PC-3 (cell line): ENCODE results near the gene PYROXD2. TPM values are rescaled to one million over a fixed set of nuclear protein-coding genes. Genes with fewer than 3 reads are reported as not detected.

Experiments
- ATAC-seq: fragments of 200-7000 bp; cut with Tn5 transposase; 2 replicates; pipeline ENCODE4 v1.9.1; 2020; ENCODE audit warnings: mild to moderate bottlenecking, moderate library complexity
- Bru-seq: library from RNA; stranded (reverse); fragments of 400-500 nt; gene quantifications from one replicate; lab custom pipeline; 2021; lab: Mats Ljungman, UMichigan
- BruChase-seq, 2 experiments: library from RNA; stranded (reverse); fragments of 400-500 nt; gene quantifications; one replicate each; lab custom pipeline; 2021; lab: Mats Ljungman, UMichigan
- BruUV-seq: library from RNA; stranded (reverse); fragments of 400-500 nt; replicated peaks from 2 replicates; lab custom pipeline; 2021; lab: Mats Ljungman, UMichigan
- CTCF ChIA-PET: fragments of 300-600 bp; sonication (Branson Sonifier 250); formaldehyde crosslinking; loops from one replicate; lab custom pipeline; 2022; ENCODE audit warnings: antibody characterized with exemption; lab: Charles Lee
- POLR2A ChIA-PET: fragments of 300-600 bp; sonication (Branson Sonifier 250); formaldehyde crosslinking; loops from one replicate; lab custom pipeline; 2022; ENCODE audit warnings: antibody characterized with exemption; ENCODE audit not compliant: unreplicated experiment; lab: Charles Lee
- DNase-seq: peaks from one replicate; pipeline ENCODE4 v3.0.0-alpha.2; 2015
- H2AFZ ChIP-seq: fragments of 300-600 bp; sonication (generic); 2 replicates; pipeline ENCODE4 v1.6.0; 2016; ENCODE audit warnings: antibody characterized with exemption, low read length
- H3F3A ChIP-seq: fragments of 300-600 bp; sonication (generic); one replicate; pipeline ENCODE4 v1.6.0; 2017; ENCODE audit warnings: antibody characterized with exemption, low read length, control low read depth, mild to moderate bottlenecking; ENCODE audit not compliant: unreplicated experiment
- H3K27ac ChIP-seq: fragments of 300-600 bp; sonication (generic); 2 replicates; pipeline ENCODE4 v1.5.1; 2016; ENCODE audit warnings: mild to moderate bottlenecking, low read length
- H3K27me3 ChIP-seq: fragments of 300-600 bp; sonication (generic); 2 replicates; pipeline ENCODE4 v1.6.1; 2016; ENCODE audit warnings: low read length, mixed read lengths
- H3K36me3 ChIP-seq: fragments of 300-600 bp; sonication (generic); 2 replicates; pipeline ENCODE4 v1.6.1; 2016; ENCODE audit warnings: low read depth, mixed run types, low read length, mixed read lengths
- H3K4me1 ChIP-seq: fragments of 300-600 bp; sonication (generic); 2 replicates; pipeline ENCODE4 v1.5.1; 2016; ENCODE audit warnings: low read length; ENCODE audit not compliant: insufficient read depth
- H3K4me2 ChIP-seq: fragments of 300-600 bp; sonication (generic); 2 replicates; pipeline ENCODE4 v1.6.0; 2016; ENCODE audit warnings: low read length
- H3K4me3 ChIP-seq: fragments of 300-600 bp; sonication (generic); 2 replicates; pipeline ENCODE4 v1.5.1; 2016; ENCODE audit warnings: mild to moderate bottlenecking, low read length, mixed read lengths
- H3K79me2 ChIP-seq: fragments of 300-600 bp; sonication (generic); 2 replicates; pipeline ENCODE4 v1.6.1; 2017; ENCODE audit warnings: low read length, mixed read lengths
- H3K9ac ChIP-seq: fragments of 300-600 bp; sonication (generic); 2 replicates; pipeline ENCODE4 v1.6.0; 2016; ENCODE audit warnings: mild to moderate bottlenecking, low read length
- H3K9me2 ChIP-seq: fragments of 300-600 bp; sonication (generic); replicated peaks from 2 replicates; pipeline ENCODE4 v1.6.1; 2016; ENCODE audit warnings: mixed run types, low read length, mixed read lengths
- H3K9me3 ChIP-seq: fragments of 300-600 bp; sonication (generic); 2 replicates; pipeline ENCODE4 v1.6.1; 2016; ENCODE audit warnings: low read length, mixed read lengths
- H4K20me1 ChIP-seq: fragments of 300-600 bp; sonication (generic); 2 replicates; pipeline ENCODE4 v1.6.1; 2016; ENCODE audit warnings: low read length, mixed read lengths
- CTCF ChIP-seq: fragments of 300-600 bp; sonication (generic); conservative IDR thresholded peaks from 2 replicates; pipeline ENCODE4 v1.5.1; 2017; ENCODE audit warnings: antibody characterized with exemption, low read depth, mild to moderate bottlenecking, low read length
- EZH2 ChIP-seq: fragments of 300-600 bp; sonication (generic); IDR thresholded peaks from one replicate; pipeline ENCODE4 v1.6.1; 2017; ENCODE audit warnings: antibody characterized with exemption, mild to moderate bottlenecking, low read length; ENCODE audit not compliant: unreplicated experiment
- EZH2phosphoT487 ChIP-seq: fragments of 300-600 bp; sonication (generic); IDR thresholded peaks from 2 replicates; pipeline ENCODE4 v1.6.1; 2018; ENCODE audit warnings: mild to moderate bottlenecking, antibody characterized with exemption, low read length, borderline replicate concordance
- intact Hi-C: fragments of 100-400 bp; cut with micrococcal nuclease; formaldehyde crosslinking; loops from 2 replicates; pipeline ENCODE4 v1.9.0; 2023
- long read RNA-seq: library from polyadenylated mRNA; unstranded; transcript quantifications from one replicate; pipeline ENCODE4 v2.0.0, GENCODE V29; 2021; ENCODE audit not compliant: unreplicated experiment
- total RNA-seq: library from RNA; depleted of rRNA; stranded (reverse); fragments of >200 nt; gene quantifications from 2 replicates; pipeline ENCODE4 v1.2.3, GENCODE V29; 2014; rRNA removed

The PYROXD2 gene
- 3.1 and 9.4 TPM in 2 replicates for total RNA-seq
- percentile 67 among the genes with signal in this experiment for Bru-seq, nascent RNA
- percentile 64 among the genes with signal in this experiment for BruChase-seq, experiment 1, labeled RNA remaining after a 6-hour chase
- BruChase-seq, experiment 2, labeled RNA remaining after a 2-hour chase: percentile 73 among the genes with signal in this experiment
- long read RNA-seq, partial matches to known transcripts: 6 of 23 reads
- long read RNA-seq, other reads (novel, unspliced or antisense): 16 of 23 reads

- intact Hi-C loops: loop anchor here (1.0 kb wide), 1 partner anchor 11 kb away; no protein-coding TSS in a partner anchor
- ChIA-PET POLR2A (interaction anchor here (0.5 to 0.9 kb wide), 2 partner anchors 33 to 87 kb away, joined by 4 read pairs; no protein-coding TSS in a partner anchor), CTCF (interaction anchor here (0.5 kb wide), 1 partner anchor 629 kb away, joined by 3 read pairs; no protein-coding TSS in a partner anchor)
- Histone ChIP-seq H4K20me1 (no peaks in the 10 kb centered on the region), H3K27ac (peak within 1 kb of the TSS; percentile 49), H3K9me3 (no peaks in the 10 kb centered on the region), H3K4me2 (peak within 1 kb of the TSS; percentile 88), H3K9ac (peak within 1 kb of the TSS; percentile 69), H3K36me3 (no peaks in the 10 kb centered on the region), H3K27me3 (no peaks in the 10 kb centered on the region), H3K4me1 (peaks cover 15% of the 10 kb centered on the region), H3K4me3 (peak within 1 kb of the TSS; percentile 73), H2AFZ (peak within 1 kb of the TSS; percentile 80), H3K79me2 (peaks cover 11% of the 10 kb centered on the region), H3K9me2 (no peaks in the 10 kb centered on the region), H3F3A (no peaks in the 10 kb centered on the region)
- TF ChIP-seq CTCF (no peak), EZH2 (no peak), EZH2phosphoT487 (no peak)
- BruUV-seq: no TSS peak
- ATAC-seq (peak; percentile 93), DNase-seq (peak; percentile 91)
These were observed at the start of gene PYROXD2 for GRCh38 chr10:98414932-98415730. TSS of gene PYROXD2 (minus strand) at chr10:98415182. CDS start at chr10:98415135, 47 bp downstream.

- Histone ChIP-seq H3K36me3 (no peaks in the 10 kb centered on the region), H3K27ac (no peak overlapping the region), H3K4me2 (no peak overlapping the region), H3K9me3 (no peaks in the 10 kb centered on the region), H3K4me3 (no peak overlapping the region), H3K9ac (no peak overlapping the region), H3K9me2 (no peaks in the 10 kb centered on the region), H4K20me1 (no peaks in the 10 kb centered on the region), H3K27me3 (no peaks in the 10 kb centered on the region), H3F3A (no peaks in the 10 kb centered on the region), H3K4me1 (peaks cover 20% of the 10 kb centered on the region), H3K79me2 (no peaks in the 10 kb centered on the region), H2AFZ (no peak overlapping the region)
- ChIA-PET POLR2A (no interaction called here), CTCF (no interaction called here)
- DNase-seq (no peak), ATAC-seq (no peak)
- TF ChIP-seq CTCF (no peak), EZH2 (no peak), EZH2phosphoT487 (no peak)
- no TSS peak for BruUV-seq
- intact Hi-C loops: no loop called here
These were observed 49.2 kb upstream of the PYROXD2 start for GRCh38 chr10:98463976-98464754.
